CD8-positive, alpha-beta memory T cell (primary cell): ENCODE results near the gene MAGI2. TPM values are rescaled to one million over a fixed set of nuclear protein-coding genes. Genes with fewer than 3 reads are reported as not detected.

Source experiments
- CTCF ChIA-PET: fragments of 350-600 bp; sonication (Branson Sonifier 250); formaldehyde crosslinking; loops from one replicate; lab custom pipeline; 2021; ENCODE audit warnings: antibody characterized with exemption; lab: Charles Lee
- POLR2A ChIA-PET: fragments of 350-600 bp; sonication (Branson Sonifier 250); formaldehyde crosslinking; loops from one replicate; lab custom pipeline; 2021; ENCODE audit warnings: antibody characterized with exemption; lab: Charles Lee
- DNase-seq, 5 donors: peaks; one replicate each; pipeline versions ENCODE4 v3.0.0 to v3.0.0-alpha.2; 2020 to 2022; ENCODE audit warnings: mixed read lengths in 1 of 5
- H3K27ac ChIP-seq: one replicate; pipeline ENCODE4 v1.7.0; 2013; ENCODE audit warnings: low read depth, mild to moderate bottlenecking, low read length, moderate library complexity
- H3K27me3 ChIP-seq: 2 replicates; pipeline ENCODE4 v1.7.0; 2013; ENCODE audit warnings: low read length, mild to moderate bottlenecking; ENCODE audit not compliant: insufficient read depth, poor library complexity, severe bottlenecking
- H3K36me3 ChIP-seq: 2 replicates; pipeline ENCODE4 v1.7.0; 2013; ENCODE audit warnings: mild to moderate bottlenecking, low read length, moderate library complexity; ENCODE audit not compliant: insufficient read depth
- H3K4me1 ChIP-seq: 2 replicates; pipeline ENCODE4 v1.7.0; 2013; ENCODE audit warnings: mild to moderate bottlenecking, low read length, moderate library complexity; ENCODE audit not compliant: insufficient read depth
- H3K4me3 ChIP-seq: 2 replicates; pipeline ENCODE4 v1.7.0; 2013; ENCODE audit warnings: mild to moderate bottlenecking, low read length
- H3K9me3 ChIP-seq: 2 replicates; pipeline ENCODE4 v1.7.0; 2013; ENCODE audit warnings: mild to moderate bottlenecking, low read length
- H3K27ac Mint-ChIP-seq, 8 donors: one replicate each; pipeline ENCODE4 v1.8.0; 2020 to 2021; ENCODE audit warnings: mixed read lengths in 8 of 8, mild to moderate bottlenecking in 6 of 8, inconsistent platforms in 3 of 8, moderate library complexity in 3 of 8
- H3K27me3 Mint-ChIP-seq, 2 donors: one replicate each; pipeline ENCODE4 v1.8.0; 2020 to 2021; ENCODE audit warnings: mixed read lengths in 2 of 2, mild to moderate bottlenecking in 1 of 2, moderate library complexity in 1 of 2
- H3K36me3 Mint-ChIP-seq, 3 donors: one replicate each; pipeline ENCODE4 v1.8.0; 2020 to 2021; ENCODE audit warnings: mixed read lengths in 3 of 3, inconsistent platforms in 1 of 3, mild to moderate bottlenecking in 1 of 3
- H3K4me1 Mint-ChIP-seq, 3 donors: one replicate each; pipeline ENCODE4 v1.8.0; 2020 to 2021; ENCODE audit warnings: mixed read lengths in 3 of 3, inconsistent platforms in 1 of 3, mild to moderate bottlenecking in 1 of 3
- H3K4me3 Mint-ChIP-seq, 7 donors: one replicate each; pipeline ENCODE4 v1.8.0; 2020 to 2021; ENCODE audit warnings: mixed read lengths in 7 of 7, mild to moderate bottlenecking in 6 of 7, moderate library complexity in 4 of 7, inconsistent platforms in 2 of 7
- H3K9me3 Mint-ChIP-seq, 5 donors: one replicate each; pipeline ENCODE4 v1.8.0; 2020 to 2022; ENCODE audit warnings: mixed read lengths in 5 of 5, mild to moderate bottlenecking in 3 of 5, moderate library complexity in 2 of 5, inconsistent platforms in 1 of 5
- polyA plus RNA-seq: library from polyadenylated mRNA; unstranded; fragments of 300-500 nt; fragmentation: Illumina TruSeq; gene quantifications from one replicate; pipeline ENCODE4 v1.2.3, GENCODE V29; 2021
- total RNA-seq, 2 experiments: library from RNA; stranded (reverse); gene quantifications; one replicate each; pipeline ENCODE4 v1.2.3, GENCODE V29; 2021

Gene MAGI2
- total and polyA plus RNA-seq, 3 experiments from 2014 or later: 0.26 to 0.33 TPM; not detected in 1

- Mint-ChIP-seq H3K9me3 (peaks cover 0 to 1% (median 0%) of the 10 kb centered on the region in 5 donors), H3K27me3 (peaks cover 3 to 43% of the 10 kb centered on the region in 2 donors), H3K36me3 (no peaks in the 10 kb centered on the region), H3K4me3 (no peak overlapping the region), H3K27ac (no peak overlapping the region), H3K4me1 (no peaks in the 10 kb centered on the region)
- CTCF ChIA-PET: no interaction called here
- no peak overlapping the region for H3K27ac ChIP-seq
- POLR2A ChIA-PET: no interaction called here
- H3K4me1 ChIP-seq: no peaks in the 10 kb centered on the region
- no peak overlapping the region for H3K4me3 ChIP-seq
- H3K9me3 ChIP-seq: no peaks in the 10 kb centered on the region
- no peaks in the 10 kb centered on the region for H3K27me3 ChIP-seq
- no peaks in the 10 kb centered on the region for H3K36me3 ChIP-seq
- DNase-seq: no peak
Observed at GRCh38 chr7:78151229-78151628, 1302.2 kb downstream of the MAGI2 start.

DNA sequence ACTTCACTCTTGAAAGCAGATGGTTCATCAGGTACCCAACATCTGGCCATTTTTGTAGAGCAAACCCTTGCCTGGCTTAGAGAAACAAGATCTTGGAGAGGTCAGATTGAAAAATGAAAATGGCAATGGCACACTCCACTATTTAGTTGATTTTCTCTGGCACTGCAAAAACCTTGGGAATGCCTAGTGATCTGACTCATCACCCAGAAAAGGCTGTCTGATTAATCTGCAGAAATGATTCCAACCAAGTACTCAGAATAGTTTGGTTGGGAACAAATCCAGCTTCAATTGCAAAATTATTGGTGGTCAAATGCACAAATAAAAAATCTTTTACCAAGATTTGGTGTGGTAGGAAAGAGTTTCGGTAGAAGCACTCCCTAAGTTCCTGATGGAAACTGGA, 1303.7 kb downstream of the MAGI2 start:
- DNase-seq: no peak
- POLR2A ChIA-PET: no interaction called here
- Histone ChIP-seq H3K36me3 (no peaks in the 10 kb centered on the region), H3K4me3 (no peak overlapping the region), H3K27ac (no peak overlapping the region), H3K4me1 (no peaks in the 10 kb centered on the region), H3K27me3 (no peaks in the 10 kb centered on the region), H3K9me3 (no peaks in the 10 kb centered on the region)
- H3K27me3 Mint-ChIP-seq: peaks cover 9 to 42% of the 10 kb centered on the region in 2 donors
- no peaks in the 10 kb centered on the region for H3K36me3 Mint-ChIP-seq
- no peak overlapping the region for H3K27ac Mint-ChIP-seq
- no peaks in the 10 kb centered on the region for H3K4me1 Mint-ChIP-seq
- no peak overlapping the region for H3K4me3 Mint-ChIP-seq
- H3K9me3 Mint-ChIP-seq: peaks cover 0 to 1% (median 0%) of the 10 kb centered on the region in 5 donors
- CTCF ChIA-PET: no interaction called here

GRCh38 chr7:78148166-78148894, 1305.1 kb downstream of the MAGI2 start:
- H3K27ac ChIP-seq: no peak overlapping the region
- Mint-ChIP-seq H3K27me3 (peaks cover 9 to 38% of the 10 kb centered on the region in 2 donors), H3K9me3 (peaks cover 0 to 1% (median 0%) of the 10 kb centered on the region in 5 donors), H3K27ac (no peak overlapping the region), H3K4me3 (no peak overlapping the region), H3K36me3 (no peaks in the 10 kb centered on the region), H3K4me1 (no peaks in the 10 kb centered on the region)
- ChIA-PET POLR2A (no interaction called here), CTCF (no interaction called here)
- no peaks in the 10 kb centered on the region for H3K36me3 ChIP-seq
- no peaks in the 10 kb centered on the region for H3K27me3 ChIP-seq
- H3K9me3 ChIP-seq: no peaks in the 10 kb centered on the region
- no peak for DNase-seq
- H3K4me1 ChIP-seq: no peaks in the 10 kb centered on the region
- H3K4me3 ChIP-seq: no peak overlapping the region

DNA sequence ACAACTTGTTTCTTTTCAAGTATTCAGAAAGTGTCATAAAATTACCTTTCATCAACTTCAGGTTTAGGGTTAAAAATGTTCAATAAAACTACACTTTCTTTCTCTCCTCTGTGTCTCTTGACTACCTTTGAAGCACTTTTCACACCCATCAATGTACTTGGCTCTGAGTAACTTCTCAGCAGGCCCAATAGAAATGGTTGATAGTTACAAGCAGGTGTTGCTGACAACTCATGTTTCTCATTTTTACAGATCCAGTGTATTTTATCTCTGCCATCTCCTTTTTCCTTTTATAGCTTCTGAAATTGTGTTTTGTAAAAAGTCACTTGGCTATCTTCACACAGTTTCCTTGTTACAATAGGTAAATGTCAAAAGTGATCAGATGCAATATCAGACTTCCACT, 1306.9 kb downstream of the MAGI2 start:
- ChIA-PET CTCF (no interaction called here), POLR2A (no interaction called here)
- Mint-ChIP-seq H3K36me3 (no peaks in the 10 kb centered on the region), H3K27me3 (peaks cover 9 to 29% of the 10 kb centered on the region in 2 donors), H3K4me1 (no peaks in the 10 kb centered on the region), H3K9me3 (no peaks in the 10 kb centered on the region), H3K4me3 (no peak overlapping the region), H3K27ac (no peak overlapping the region)
- Histone ChIP-seq H3K27me3 (no peaks in the 10 kb centered on the region), H3K4me1 (no peaks in the 10 kb centered on the region), H3K27ac (no peak overlapping the region), H3K36me3 (no peaks in the 10 kb centered on the region), H3K9me3 (no peaks in the 10 kb centered on the region), H3K4me3 (no peak overlapping the region)
- no peak for DNase-seq

DNA sequence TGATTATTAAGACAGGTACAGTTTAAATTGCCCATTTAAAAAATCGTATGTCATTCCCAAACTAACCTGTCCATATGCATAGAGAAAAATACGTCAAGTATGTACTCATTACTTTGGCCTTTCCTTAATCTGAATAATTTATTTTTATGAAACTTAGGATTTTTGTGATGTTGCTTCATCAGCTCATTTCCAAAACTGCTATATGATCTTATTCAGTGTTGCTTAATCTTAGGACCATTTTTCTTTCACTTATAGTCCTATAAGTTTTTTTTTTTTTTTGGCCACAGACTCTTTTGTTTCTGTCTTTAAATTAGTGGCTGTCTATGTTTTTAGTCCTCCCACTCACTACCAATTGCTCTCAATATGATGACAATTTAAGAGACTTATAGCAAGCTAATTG, 1309.8 kb downstream of the MAGI2 start:
- no peak for DNase-seq
- Histone ChIP-seq H3K9me3 (no peaks in the 10 kb centered on the region), H3K27ac (no peak overlapping the region), H3K4me1 (no peaks in the 10 kb centered on the region), H3K27me3 (no peaks in the 10 kb centered on the region), H3K36me3 (no peaks in the 10 kb centered on the region), H3K4me3 (no peak overlapping the region)
- CTCF ChIA-PET: no interaction called here
- POLR2A ChIA-PET: no interaction called here
- Mint-ChIP-seq H3K27me3 (peaks cover 9 to 36% of the 10 kb centered on the region in 2 donors), H3K36me3 (no peaks in the 10 kb centered on the region), H3K4me1 (no peaks in the 10 kb centered on the region), H3K9me3 (no peaks in the 10 kb centered on the region), H3K4me3 (no peak overlapping the region), H3K27ac (no peak overlapping the region)

- Histone ChIP-seq H3K36me3 (no peaks in the 10 kb centered on the region), H3K27ac (no peak overlapping the region), H3K4me1 (no peaks in the 10 kb centered on the region), H3K27me3 (no peaks in the 10 kb centered on the region), H3K9me3 (no peaks in the 10 kb centered on the region), H3K4me3 (no peak overlapping the region)
- Mint-ChIP-seq H3K4me3 (no peak overlapping the region), H3K4me1 (no peaks in the 10 kb centered on the region), H3K27me3 (peaks cover 8 to 20% of the 10 kb centered on the region in 2 donors), H3K36me3 (no peaks in the 10 kb centered on the region), H3K9me3 (no peaks in the 10 kb centered on the region), H3K27ac (no peak overlapping the region)
- ChIA-PET CTCF (no interaction called here), POLR2A (no interaction called here)
- DNase-seq: no peak
Observed at GRCh38 chr7:78141522-78142281, 1311.8 kb downstream of the MAGI2 start.

DNA sequence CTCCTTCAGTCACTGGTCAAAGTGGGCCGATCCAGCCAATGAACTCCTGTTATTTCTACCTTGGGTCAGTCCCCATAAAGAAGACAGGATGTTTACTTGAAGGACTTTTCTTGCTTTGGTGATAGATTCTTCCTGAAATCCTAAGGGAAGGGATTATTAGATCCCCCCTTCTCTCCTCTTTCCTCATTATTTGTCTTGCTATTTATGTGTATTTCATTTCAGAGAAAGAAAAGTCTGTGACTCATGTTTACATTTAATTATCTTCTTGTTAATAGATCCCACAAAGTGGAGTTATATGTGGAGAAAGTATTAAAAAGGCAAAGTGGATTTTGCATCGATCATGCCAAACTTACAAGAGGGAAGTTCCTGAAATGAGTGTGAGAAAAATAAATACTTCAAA, 1313.4 kb downstream of the MAGI2 start:
- H3K36me3 Mint-ChIP-seq: no peaks in the 10 kb centered on the region
- DNase-seq: no peak
- H3K27ac ChIP-seq: no peak overlapping the region
- no peak overlapping the region for H3K4me3 ChIP-seq
- peaks cover 2 to 11% of the 10 kb centered on the region in 2 donors for H3K27me3 Mint-ChIP-seq
- H3K4me1 Mint-ChIP-seq: no peaks in the 10 kb centered on the region
- no peaks in the 10 kb centered on the region for H3K9me3 Mint-ChIP-seq
- no peaks in the 10 kb centered on the region for H3K27me3 ChIP-seq
- POLR2A ChIA-PET: no interaction called here
- H3K4me1 ChIP-seq: no peaks in the 10 kb centered on the region
- no peaks in the 10 kb centered on the region for H3K9me3 ChIP-seq
- no peak overlapping the region for H3K4me3 Mint-ChIP-seq
- no peaks in the 10 kb centered on the region for H3K36me3 ChIP-seq
- H3K27ac Mint-ChIP-seq: no peak overlapping the region
- CTCF ChIA-PET: no interaction called here

GRCh38 chr7:78139335-78139734, 1314.1 kb downstream of the MAGI2 start:
- H3K36me3 Mint-ChIP-seq: no peaks in the 10 kb centered on the region
- no peaks in the 10 kb centered on the region for H3K9me3 Mint-ChIP-seq
- POLR2A ChIA-PET: no interaction called here
- Histone ChIP-seq H3K4me3 (no peak overlapping the region), H3K9me3 (no peaks in the 10 kb centered on the region), H3K36me3 (no peaks in the 10 kb centered on the region), H3K27me3 (no peaks in the 10 kb centered on the region), H3K4me1 (no peaks in the 10 kb centered on the region), H3K27ac (no peak overlapping the region)
- CTCF ChIA-PET: no interaction called here
- no peak overlapping the region for H3K4me3 Mint-ChIP-seq
- peaks cover 0 to 11% of the 10 kb centered on the region in 2 donors for H3K27me3 Mint-ChIP-seq
- no peaks in the 10 kb centered on the region for H3K4me1 Mint-ChIP-seq
- no peak for DNase-seq
- no peak overlapping the region for H3K27ac Mint-ChIP-seq
